GM18951 (cell line): ENCODE measurements around the gene IQCE.
"Not testable (repeated sequence)": the region's sequence is repeated elsewhere in the genome, so short reads cannot be mapped to it uniquely, and the experiment has no call there.

Experiments used
- POLR2A ChIP-seq: IDR thresholded peaks from 4 replicates; pipeline ENCODE4 v1.6.1; 2011; ENCODE audit warnings: mild to moderate bottlenecking; ENCODE audit not compliant: insufficient read length, insufficient read depth; ENCODE audit errors: extremely low read depth
- in situ Hi-C: fragments of 300-500 bp; cut with MboI; formaldehyde crosslinking; loops from one replicate; pipeline ENCODE4 v1.12.0; 2022; ENCODE audit warnings: low sequenced_read_pairs, mixed read lengths, inconsistent platforms; ENCODE audit not compliant: unreplicated experiment

The IQCE gene

GRCh38 chr7:2601065-2601464 is 42.3 kb downstream of the IQCE start:
- in situ Hi-C loops, result no loop called here
- TF ChIP-seq POLR2A, result no peak

DNA sequence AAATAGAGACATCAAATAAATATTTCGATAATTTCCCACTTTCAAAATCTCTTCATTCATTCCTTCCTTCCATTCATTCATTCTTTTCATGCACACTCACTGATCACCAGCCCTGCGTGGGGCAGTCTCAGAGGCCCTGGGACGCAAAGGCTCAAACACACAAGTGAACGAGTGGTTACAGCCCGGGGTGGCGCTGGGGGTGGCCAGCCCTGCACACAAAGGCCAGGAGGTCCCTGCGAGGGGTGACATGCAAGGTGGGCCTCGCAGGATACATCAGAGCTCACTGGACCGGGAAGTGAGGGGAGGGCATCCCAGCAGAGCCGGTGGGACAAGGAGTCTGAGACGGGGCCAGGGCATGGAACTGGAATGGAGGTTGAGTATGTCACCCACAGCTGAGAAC is 43.1 kb downstream of the IQCE start:
- no peak for TF ChIP-seq POLR2A
- in situ Hi-C loops, result no loop called here

- in situ Hi-C loops, result no loop called here
- TF ChIP-seq POLR2A, result no peak
These were observed 43.7 kb downstream of the IQCE start for GRCh38 chr7:2602406-2603043.

- in situ Hi-C loops, result no loop called here
- no peak for TF ChIP-seq POLR2A
These were observed 44.5 kb downstream of the IQCE start for GRCh38 chr7:2603044-2603965.

DNA sequence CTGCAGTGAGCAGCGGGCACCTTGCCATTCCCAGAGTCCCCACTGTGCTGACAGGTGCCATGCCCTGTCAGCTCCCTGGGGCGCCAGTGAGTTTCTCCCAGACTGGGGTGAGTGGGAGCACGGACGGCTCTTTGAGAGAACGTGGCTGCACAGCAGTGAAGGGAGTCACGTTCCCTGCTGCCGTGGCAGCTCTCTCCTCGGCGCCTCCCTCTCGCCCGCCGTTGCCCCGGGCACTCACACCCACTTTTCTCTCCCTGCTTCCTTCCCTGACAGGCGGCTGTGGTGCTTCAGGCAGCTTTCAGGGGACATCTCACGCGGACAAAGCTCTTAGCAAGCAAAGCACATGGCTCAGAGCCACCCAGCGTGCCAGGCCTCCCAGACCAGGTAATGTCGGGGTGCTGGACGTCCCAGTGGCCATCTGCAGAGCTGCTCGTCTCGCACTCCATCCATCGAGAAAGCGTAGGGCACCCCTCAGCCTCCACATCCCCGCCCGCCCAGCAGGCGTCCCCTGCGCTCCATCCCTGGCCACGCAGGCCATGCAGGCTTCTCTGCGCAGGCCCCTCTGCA is 45.9 kb downstream of the IQCE start:
- in situ Hi-C loops, result no loop called here
- TF ChIP-seq POLR2A, result no peak

- in situ Hi-C loops, result no loop called here
- no peak for TF ChIP-seq POLR2A
These were observed 47.1 kb downstream of the IQCE start for GRCh38 chr7:2605608-2606538.

GRCh38 chr7:2606539-2606936 is 47.8 kb downstream of the IQCE start:
- no peak for TF ChIP-seq POLR2A
- in situ Hi-C loops, result no loop called here

DNA sequence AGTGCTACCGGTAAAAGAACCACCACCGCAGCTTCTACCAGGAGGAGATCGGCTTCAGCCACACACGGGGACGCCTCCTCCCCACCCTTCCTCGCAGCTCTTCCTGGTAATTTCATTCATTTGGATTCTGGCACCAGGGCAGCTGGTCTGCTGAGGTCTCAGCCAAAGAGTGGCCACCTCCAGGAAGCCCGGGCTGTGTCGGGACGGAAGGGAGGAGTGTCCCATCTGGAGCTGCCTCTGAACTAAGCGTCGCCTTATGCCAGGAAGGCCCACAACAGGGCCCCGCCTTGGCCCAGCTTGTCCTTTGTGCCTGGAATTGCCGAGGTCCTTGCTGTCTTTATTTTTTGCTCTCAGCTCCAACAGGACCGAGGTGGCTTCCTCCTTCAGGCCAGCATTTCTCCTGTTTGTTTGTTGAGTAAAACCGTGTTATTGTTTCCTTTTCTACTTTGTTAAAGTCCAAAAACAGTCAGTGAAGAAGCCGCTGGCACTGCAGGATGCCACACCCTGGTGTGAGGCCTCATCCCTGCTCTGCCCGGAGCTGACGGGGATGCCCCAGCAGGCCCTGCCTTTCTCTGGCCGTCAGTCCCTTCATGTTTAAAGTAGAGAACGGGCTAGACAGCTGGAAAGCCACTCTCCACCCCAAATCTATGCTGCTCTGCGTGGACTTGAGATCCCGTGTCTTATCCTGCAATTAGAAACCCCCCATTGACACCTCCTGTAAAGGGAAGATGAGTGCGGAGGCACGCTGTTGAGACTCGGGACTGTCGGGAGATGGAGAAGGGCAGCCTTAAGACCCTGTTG is 48.5 kb downstream of the IQCE start:
- TF ChIP-seq POLR2A, result no peak
- in situ Hi-C loops, result no loop called here

- in situ Hi-C loops, result no loop called here
- no peak for TF ChIP-seq POLR2A
These were observed 49.4 kb downstream of the IQCE start for GRCh38 chr7:2607923-2608904.

- in situ Hi-C loops, result no loop called here
- no peak for TF ChIP-seq POLR2A
These were observed 50.2 kb downstream of the IQCE start for GRCh38 chr7:2608921-2609411.

GRCh38 chr7:2609646-2610045 is 50.9 kb downstream of the IQCE start:
- in situ Hi-C loops, result not testable (repeated sequence)
